ENCODE data around the gene KAT2B.

The KAT2B gene

DNA sequence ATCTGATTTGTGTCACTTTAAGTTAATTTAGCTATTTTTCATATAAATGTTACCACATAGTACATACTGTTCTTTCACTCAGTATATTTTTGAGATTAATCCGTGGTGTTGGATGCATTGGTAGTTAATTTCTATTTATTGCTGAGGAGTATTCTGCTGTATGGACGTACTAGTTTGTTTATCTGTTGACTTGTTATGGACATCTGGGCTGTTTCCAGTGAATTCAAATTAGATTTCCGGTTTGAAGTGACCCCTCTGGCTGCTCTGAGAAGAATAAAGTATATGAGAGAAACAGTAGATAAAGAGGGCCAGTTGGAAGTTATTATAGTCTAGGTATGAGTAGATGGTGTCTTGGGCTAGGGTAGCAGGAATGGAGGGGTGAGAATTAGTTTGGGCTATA, 15.6 kb downstream of the KAT2B start:
- no CpG with 5 or more reads among the region's 3 CpGs for WGBS (ENCODE audit: extremely low coverage, insufficient coverage, insufficient read length)
- H3K36me3 ChIP-seq (ENCODE audit: control insufficient read depth in 1 of 2, insufficient read depth in 2 of 2, low read length in 2 of 2): no peaks in the 10 kb centered on the region
- no peak for DNase-seq
- no peak overlapping the region for H3K14ac ChIP-seq (ENCODE audit: low read length)
- no peak overlapping the region for H2AK5ac ChIP-seq (ENCODE audit: low read length)
- H3K27ac ChIP-seq (ENCODE audit: low read depth, low read length): peak overlapping the region; percentile 42
- no peak overlapping the region for H3K4me2 ChIP-seq (ENCODE audit: low read length)
- peaks cover 11 to 15% of the 10 kb centered on the region in 2 experiments for H3K4me1 ChIP-seq (ENCODE audit: control insufficient read depth in 1 of 2, insufficient read depth in 2 of 2, low read length in 2 of 2)
- no peak overlapping the region for H4K8ac ChIP-seq (ENCODE audit: low read depth, low read length)
- H4K91ac ChIP-seq (ENCODE audit: low read depth, low read length): no peak overlapping the region
- no peak overlapping the region for H3K4ac ChIP-seq (ENCODE audit: low read depth, low read length)
- H2AFZ ChIP-seq (ENCODE audit: insufficient read depth, low read length, poor library complexity): no peak overlapping the region
- no peak overlapping the region for H3K9ac ChIP-seq (ENCODE audit: low read length)
- H2BK120ac ChIP-seq (ENCODE audit: insufficient read depth, low read length, poor library complexity): no peak overlapping the region
- H3K27me3 ChIP-seq (ENCODE audit: insufficient read depth, low read length): no peaks in the 10 kb centered on the region
- peaks cover 9% of the 10 kb centered on the region for H3K79me1 ChIP-seq (ENCODE audit: low read length)
- no peak overlapping the region for H4K12ac ChIP-seq (ENCODE audit: low read depth, low read length)
- H3K4me3 ChIP-seq (ENCODE audit: low read depth, low read length): no peak overlapping the region
- no peak overlapping the region for H3K23ac ChIP-seq (ENCODE audit: low read length)
- no peaks in the 10 kb centered on the region for H3K79me2 ChIP-seq (ENCODE audit: control insufficient read depth, insufficient read depth, low read length, poor library complexity)
- H3K9me3 ChIP-seq (ENCODE audit: insufficient read depth, low read depth, low read length): no peaks in the 10 kb centered on the region
- no peak overlapping the region for H2BK12ac ChIP-seq (ENCODE audit: low read length)
- no peak overlapping the region for H2BK5ac ChIP-seq (ENCODE audit: low read depth, low read length, poor library complexity)
- no peak overlapping the region for H3K18ac ChIP-seq (ENCODE audit: low read length)

DNA sequence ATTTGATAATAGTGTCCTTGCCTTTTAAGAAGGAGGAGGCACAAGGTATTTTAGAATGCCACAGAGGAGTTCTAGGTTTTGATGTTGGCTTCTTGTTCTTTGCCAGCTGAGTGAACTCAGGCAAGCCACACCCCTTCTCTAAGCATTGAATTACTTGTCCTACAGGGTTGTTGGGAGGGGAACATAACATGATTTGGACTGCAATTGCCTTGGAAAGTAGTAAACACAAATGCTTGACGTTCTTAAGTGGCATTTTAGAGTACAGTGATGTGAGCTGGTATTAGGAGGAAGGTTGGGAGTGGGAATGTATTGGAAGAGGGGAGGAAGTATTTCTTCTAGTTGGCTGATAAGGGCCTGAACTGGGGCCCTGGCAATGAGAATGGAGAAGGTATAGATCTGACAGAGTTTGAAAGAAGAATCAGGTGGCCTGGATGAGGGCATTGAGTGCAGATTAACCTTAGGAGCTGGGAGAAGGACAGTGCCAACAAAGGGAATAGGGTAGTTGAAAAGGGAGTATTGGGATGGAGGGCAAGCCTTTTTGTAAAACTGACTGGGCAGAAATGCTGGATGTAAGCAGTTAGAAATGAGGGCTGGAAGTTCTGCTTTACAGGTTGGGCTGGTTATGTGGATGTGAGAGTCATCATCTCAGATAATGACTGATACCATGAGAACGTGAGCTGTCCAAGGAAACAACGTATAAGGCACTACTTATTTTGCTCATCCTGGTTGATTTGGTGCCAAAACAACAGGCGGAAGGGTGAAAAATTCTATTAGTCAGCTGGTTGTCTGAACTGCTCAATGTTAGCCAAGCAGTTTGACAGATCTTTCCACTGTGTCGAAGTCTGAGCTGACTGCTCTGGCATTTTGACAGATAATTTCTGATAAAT, 16.7 kb downstream of the KAT2B start:
- no peaks in the 10 kb centered on the region for H3K9me3 ChIP-seq (ENCODE audit: insufficient read depth, low read depth, low read length)
- H2AFZ ChIP-seq (ENCODE audit: insufficient read depth, low read length, poor library complexity): no peak overlapping the region
- peaks cover 11 to 13% of the 10 kb centered on the region in 2 experiments for H3K4me1 ChIP-seq (ENCODE audit: control insufficient read depth in 1 of 2, insufficient read depth in 2 of 2, low read length in 2 of 2)
- H3K14ac ChIP-seq (ENCODE audit: low read length): no peak overlapping the region
- H4K8ac ChIP-seq (ENCODE audit: low read depth, low read length): peak overlapping the region; percentile 23
- peak overlapping the region; percentile 83 for H3K27ac ChIP-seq (ENCODE audit: low read depth, low read length)
- no peaks in the 10 kb centered on the region for H3K36me3 ChIP-seq (ENCODE audit: control insufficient read depth in 1 of 2, insufficient read depth in 2 of 2, low read length in 2 of 2)
- no peak overlapping the region for H3K9ac ChIP-seq (ENCODE audit: low read length)
- no peak overlapping the region for H2AK5ac ChIP-seq (ENCODE audit: low read length)
- peak overlapping the region; percentile 26 for H4K91ac ChIP-seq (ENCODE audit: low read depth, low read length)
- no peak overlapping the region for H2BK12ac ChIP-seq (ENCODE audit: low read length)
- H3K27me3 ChIP-seq (ENCODE audit: insufficient read depth, low read length): no peaks in the 10 kb centered on the region
- no CpG with 5 or more reads among the region's 5 CpGs for WGBS (ENCODE audit: extremely low coverage, insufficient coverage, insufficient read length)
- no peak overlapping the region for H3K4ac ChIP-seq (ENCODE audit: low read depth, low read length)
- H3K79me2 ChIP-seq (ENCODE audit: control insufficient read depth, insufficient read depth, low read length, poor library complexity): no peaks in the 10 kb centered on the region
- H3K4me2 ChIP-seq (ENCODE audit: low read length): peak overlapping the region; percentile 14
- no peak overlapping the region for H3K18ac ChIP-seq (ENCODE audit: low read length)
- no peak overlapping the region for H4K12ac ChIP-seq (ENCODE audit: low read depth, low read length)
- no peak overlapping the region for H2BK120ac ChIP-seq (ENCODE audit: insufficient read depth, low read length, poor library complexity)
- no peak overlapping the region for H3K23ac ChIP-seq (ENCODE audit: low read length)
- H3K79me1 ChIP-seq (ENCODE audit: low read length): peaks cover 9% of the 10 kb centered on the region
- DNase-seq: peak; percentile 92 to 97
- H2BK5ac ChIP-seq (ENCODE audit: low read depth, low read length, poor library complexity): peak overlapping the region; percentile 30
- no peak overlapping the region for H3K4me3 ChIP-seq (ENCODE audit: low read depth, low read length)

DNA sequence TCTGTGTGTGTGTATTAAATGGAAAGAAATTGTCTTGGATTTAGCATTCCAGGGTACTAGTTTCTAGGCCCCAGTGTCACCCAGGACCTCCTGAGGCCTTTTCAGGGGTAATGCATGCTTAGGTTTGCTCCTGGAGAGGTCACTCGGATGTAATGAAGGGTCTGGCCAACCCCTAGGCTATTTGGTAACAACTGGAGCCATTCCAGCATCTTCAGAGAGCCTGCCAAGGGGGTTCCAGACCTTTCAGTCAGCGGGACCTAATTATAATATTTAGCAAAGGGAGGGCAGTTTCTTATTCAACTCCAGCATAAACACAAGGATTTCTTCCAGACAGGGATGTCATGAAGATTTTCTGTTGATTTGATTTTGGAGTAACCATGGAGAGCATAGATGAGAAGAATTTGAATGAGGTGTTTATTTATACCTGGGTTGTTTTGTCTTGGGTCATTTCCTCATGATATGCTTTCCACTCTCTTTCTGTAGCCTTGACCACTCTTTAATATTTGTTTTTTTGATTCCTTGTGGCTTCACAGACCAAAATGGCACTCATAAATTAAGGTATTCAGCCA, 17.4 kb downstream of the KAT2B start:
- WGBS (ENCODE audit: extremely low coverage, insufficient coverage, insufficient read length): no CpG with 5 or more reads among the region's 2 CpGs
- H3K14ac ChIP-seq (ENCODE audit: low read length): no peak overlapping the region
- H3K36me3 ChIP-seq (ENCODE audit: control insufficient read depth in 1 of 2, insufficient read depth in 2 of 2, low read length in 2 of 2): no peaks in the 10 kb centered on the region
- H2AFZ ChIP-seq (ENCODE audit: insufficient read depth, low read length, poor library complexity): no peak overlapping the region
- peak overlapping the region; percentile 26 for H4K91ac ChIP-seq (ENCODE audit: low read depth, low read length)
- no peak overlapping the region for H2BK12ac ChIP-seq (ENCODE audit: low read length)
- H4K12ac ChIP-seq (ENCODE audit: low read depth, low read length): no peak overlapping the region
- H4K8ac ChIP-seq (ENCODE audit: low read depth, low read length): peak overlapping the region; percentile 23
- no peak overlapping the region for H2AK5ac ChIP-seq (ENCODE audit: low read length)
- peak overlapping the region; percentile 83 for H3K27ac ChIP-seq (ENCODE audit: low read depth, low read length)
- no peak overlapping the region for H2BK120ac ChIP-seq (ENCODE audit: insufficient read depth, low read length, poor library complexity)
- H3K4me2 ChIP-seq (ENCODE audit: low read length): no peak overlapping the region
- H3K79me2 ChIP-seq (ENCODE audit: control insufficient read depth, insufficient read depth, low read length, poor library complexity): no peaks in the 10 kb centered on the region
- no peak overlapping the region for H3K4me3 ChIP-seq (ENCODE audit: low read depth, low read length)
- H3K9ac ChIP-seq (ENCODE audit: low read length): no peak overlapping the region
- no peaks in the 10 kb centered on the region for H3K9me3 ChIP-seq (ENCODE audit: insufficient read depth, low read depth, low read length)
- H2BK5ac ChIP-seq (ENCODE audit: low read depth, low read length, poor library complexity): peak overlapping the region; percentile 30
- peaks cover 9% of the 10 kb centered on the region for H3K79me1 ChIP-seq (ENCODE audit: low read length)
- H3K27me3 ChIP-seq (ENCODE audit: insufficient read depth, low read length): no peaks in the 10 kb centered on the region
- H3K18ac ChIP-seq (ENCODE audit: low read length): no peak overlapping the region
- no peak overlapping the region for H3K23ac ChIP-seq (ENCODE audit: low read length)
- H3K4me1 ChIP-seq (ENCODE audit: control insufficient read depth in 1 of 2, insufficient read depth in 2 of 2, low read length in 2 of 2): peaks cover 11 to 13% of the 10 kb centered on the region in 2 experiments
- H3K4ac ChIP-seq (ENCODE audit: low read depth, low read length): no peak overlapping the region
- peak in 1 of 2 donors; percentile 45 for DNase-seq

- H3K27me3 ChIP-seq (ENCODE audit: insufficient read depth, low read length): no peaks in the 10 kb centered on the region
- H3K27ac ChIP-seq (ENCODE audit: low read depth, low read length): no peak overlapping the region
- H3K9ac ChIP-seq (ENCODE audit: low read length): no peak overlapping the region
- H4K12ac ChIP-seq (ENCODE audit: low read depth, low read length): no peak overlapping the region
- no peaks in the 10 kb centered on the region for H3K36me3 ChIP-seq (ENCODE audit: control insufficient read depth in 1 of 2, insufficient read depth in 2 of 2, low read length in 2 of 2)
- H3K14ac ChIP-seq (ENCODE audit: low read length): no peak overlapping the region
- no peak overlapping the region for H3K18ac ChIP-seq (ENCODE audit: low read length)
- H2AFZ ChIP-seq (ENCODE audit: insufficient read depth, low read length, poor library complexity): no peak overlapping the region
- H2AK5ac ChIP-seq (ENCODE audit: low read length): no peak overlapping the region
- H2BK5ac ChIP-seq (ENCODE audit: low read depth, low read length, poor library complexity): no peak overlapping the region
- peaks cover 8 to 10% of the 10 kb centered on the region in 2 experiments for H3K4me1 ChIP-seq (ENCODE audit: control insufficient read depth in 1 of 2, insufficient read depth in 2 of 2, low read length in 2 of 2)
- WGBS (ENCODE audit: extremely low coverage, insufficient coverage, insufficient read length): no CpG with 5 or more reads among the region's 3 CpGs
- H2BK120ac ChIP-seq (ENCODE audit: insufficient read depth, low read length, poor library complexity): no peak overlapping the region
- no peak overlapping the region for H3K23ac ChIP-seq (ENCODE audit: low read length)
- H3K4me3 ChIP-seq (ENCODE audit: low read depth, low read length): no peak overlapping the region
- H3K79me2 ChIP-seq (ENCODE audit: control insufficient read depth, insufficient read depth, low read length, poor library complexity): no peaks in the 10 kb centered on the region
- DNase-seq: no peak
- no peak overlapping the region for H3K4me2 ChIP-seq (ENCODE audit: low read length)
- H4K91ac ChIP-seq (ENCODE audit: low read depth, low read length): no peak overlapping the region
- H3K4ac ChIP-seq (ENCODE audit: low read depth, low read length): no peak overlapping the region
- no peak overlapping the region for H4K8ac ChIP-seq (ENCODE audit: low read depth, low read length)
- H3K9me3 ChIP-seq (ENCODE audit: insufficient read depth, low read depth, low read length): no peaks in the 10 kb centered on the region
- H3K79me1 ChIP-seq (ENCODE audit: low read length): peaks cover 8% of the 10 kb centered on the region
- H2BK12ac ChIP-seq (ENCODE audit: low read length): no peak overlapping the region
These were observed 19.7 kb downstream of the KAT2B start for GRCh38 chr3:20059929-20060328.
